OCI-LY3 (cell line): Measurements from ENCODE around the gene KCNH2.

Experiments
- CTCF ChIP-seq: fragments of 200-600, 300-600 bp; sonication (generic); IDR thresholded peaks from 2 replicates; pipeline ENCODE4 v1.5.1; 2014; ENCODE audit warnings: antibody characterized with exemption, low read length, low read depth
- EZH2phosphoT487 ChIP-seq: fragments of 200-600 bp; shearing (Covaris generic); IDR thresholded peaks from 2 replicates; pipeline ENCODE4 v1.6.1; 2018; ENCODE audit warnings: antibody characterized with exemption, mixed run types, low read depth

GRCh38 chr7:150928541-150928940, 49.6 kb downstream of the KCNH2 start:
- TF ChIP-seq CTCF (no peak), EZH2phosphoT487 (no peak)
